HG02840 (cell line): ENCODE results near the gene TOP2B.

Experiments used
- ATAC-seq: cut with Tn5 transposase; IDR thresholded peaks from one replicate; pipeline ENCODE4 v1.9.1; 2021; ENCODE audit warnings: mild to moderate bottlenecking, moderate library complexity, moderate number of reproducible peaks; ENCODE audit not compliant: unreplicated experiment, low FRiP score

Gene TOP2B

GRCh38 chr3:25631989-25632388, 32.7 kb downstream of the TOP2B start:
- no peak for ATAC-seq

- no peak for ATAC-seq
These were observed 43.6 kb downstream of the TOP2B start for GRCh38 chr3:25621087-25621486.

GRCh38 chr3:25620493-25620892, 44.2 kb downstream of the TOP2B start:
- ATAC-seq, result no peak

DNA sequence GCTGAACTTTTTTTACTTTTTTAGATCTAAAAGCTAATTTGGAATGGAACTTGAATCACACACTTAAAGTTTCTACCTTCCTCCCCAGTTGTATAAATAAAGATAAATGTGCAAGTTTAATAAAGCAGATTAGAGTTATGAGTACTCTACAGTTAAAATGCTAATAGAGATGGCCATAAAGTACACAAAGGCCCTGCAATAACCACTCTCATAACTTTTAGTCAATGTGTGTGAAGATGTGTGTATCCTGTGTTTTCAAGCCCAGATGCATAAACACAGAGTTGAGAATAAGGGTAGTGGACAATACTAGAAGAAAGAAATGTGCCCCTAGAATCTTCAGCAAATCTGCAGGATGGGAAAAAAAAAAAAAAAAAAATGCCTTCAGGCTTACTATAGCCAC, 45.3 kb downstream of the TOP2B start:
- ATAC-seq, result no peak

DNA sequence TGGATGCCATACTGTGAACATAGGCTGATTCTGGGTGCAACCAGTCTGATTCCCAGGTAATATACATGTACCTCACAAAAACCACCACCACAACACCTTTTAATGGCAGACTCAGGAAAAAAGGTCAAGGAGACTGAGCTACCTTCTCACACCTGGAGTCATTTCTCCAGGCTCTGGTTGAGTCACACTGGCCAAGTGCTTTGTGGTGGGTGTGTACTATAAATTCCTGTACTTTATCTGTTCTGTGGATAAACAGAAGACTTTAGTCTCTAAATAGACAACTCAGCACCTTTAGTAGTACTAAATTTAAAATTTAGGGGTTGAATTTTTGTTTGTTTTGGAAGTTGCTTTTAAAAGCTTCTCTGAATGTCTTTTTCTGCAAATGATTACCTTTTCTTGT, 46.7 kb downstream of the TOP2B start:
- no peak for ATAC-seq

DNA sequence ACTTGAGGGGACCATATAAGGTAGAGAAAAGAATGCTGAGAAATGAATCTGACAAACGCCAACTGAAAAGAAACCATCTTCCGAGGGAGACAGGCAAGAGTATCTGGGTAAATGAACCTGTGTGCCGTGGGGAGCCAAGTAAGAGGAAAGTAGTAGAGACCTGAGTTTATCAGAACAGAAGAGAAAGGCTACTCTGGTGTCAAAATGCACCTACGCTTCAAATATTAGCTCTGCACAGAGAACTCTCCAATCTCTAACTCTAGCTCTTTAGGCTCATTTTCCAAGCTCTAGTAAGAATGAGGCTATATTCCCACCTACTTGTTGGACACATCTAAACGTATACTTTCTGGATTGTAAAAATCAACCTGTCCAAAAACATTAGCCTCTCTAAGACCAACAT, 53.5 kb downstream of the TOP2B start:
- no peak for ATAC-seq

- no peak for ATAC-seq
These were observed 53.9 kb downstream of the TOP2B start for GRCh38 chr3:25610779-25611178.

- no peak for ATAC-seq
These were observed 54.5 kb downstream of the TOP2B start for GRCh38 chr3:25610167-25610566.

- ATAC-seq, result no peak
These were observed 60.5 kb downstream of the TOP2B start for GRCh38 chr3:25604107-25604805.

GRCh38 chr3:25603703-25604102, 61.0 kb downstream of the TOP2B start:
- ATAC-seq, result no peak

DNA sequence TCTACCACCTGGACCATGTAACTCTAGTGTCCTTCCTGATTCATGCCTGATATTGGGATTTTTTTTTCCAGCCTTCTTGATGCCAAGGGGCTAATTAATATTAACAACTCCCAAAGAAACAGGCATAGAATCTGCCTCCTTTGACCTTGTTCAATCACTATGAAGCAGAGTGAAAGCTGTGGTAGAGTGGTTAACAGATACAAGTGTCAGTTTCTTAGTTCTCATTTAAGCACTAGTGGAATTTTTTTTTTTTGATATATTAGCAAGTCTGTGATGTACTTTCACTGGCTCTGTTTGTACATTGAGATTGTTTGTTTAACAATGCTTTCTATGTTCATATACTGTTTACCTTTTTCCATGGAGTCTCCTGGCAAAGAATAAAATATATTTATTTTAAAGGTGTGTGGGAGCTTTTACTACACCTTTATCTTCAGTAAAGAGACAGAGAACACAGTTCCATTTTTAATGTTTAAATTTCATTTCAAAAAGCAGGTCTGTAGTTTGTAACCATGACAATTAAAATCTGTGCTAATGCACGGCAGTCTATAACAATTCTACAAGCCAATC, 67.1 kb downstream of the TOP2B start:
- no peak for ATAC-seq

DNA sequence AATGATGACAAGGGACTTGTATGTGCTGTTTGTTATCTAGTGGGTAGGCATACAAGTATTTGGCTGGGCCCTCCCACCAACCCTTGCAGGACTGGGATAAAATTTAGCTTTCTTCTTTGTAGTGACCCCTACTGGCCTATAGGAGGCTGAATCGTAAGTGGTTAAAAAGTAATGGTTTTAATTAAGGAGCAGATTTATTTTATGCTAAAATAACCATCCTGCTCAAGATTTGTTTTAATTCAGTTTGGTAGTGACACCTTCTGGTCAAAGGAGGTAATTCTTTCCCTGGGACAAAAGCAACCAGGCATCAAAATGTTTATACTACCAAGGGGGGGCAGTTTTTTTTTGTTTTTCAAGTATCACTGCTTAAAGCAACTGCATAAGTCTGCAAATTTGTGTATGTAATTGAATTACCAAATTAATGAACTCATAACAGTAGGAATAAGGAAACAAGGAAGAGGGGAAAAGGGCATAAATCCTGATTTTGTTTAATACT, 70.7 kb downstream of the TOP2B start:
- no peak for ATAC-seq

GRCh38 chr3:25593001-25593400, 71.7 kb downstream of the TOP2B start:
- ATAC-seq, result no peak

DNA sequence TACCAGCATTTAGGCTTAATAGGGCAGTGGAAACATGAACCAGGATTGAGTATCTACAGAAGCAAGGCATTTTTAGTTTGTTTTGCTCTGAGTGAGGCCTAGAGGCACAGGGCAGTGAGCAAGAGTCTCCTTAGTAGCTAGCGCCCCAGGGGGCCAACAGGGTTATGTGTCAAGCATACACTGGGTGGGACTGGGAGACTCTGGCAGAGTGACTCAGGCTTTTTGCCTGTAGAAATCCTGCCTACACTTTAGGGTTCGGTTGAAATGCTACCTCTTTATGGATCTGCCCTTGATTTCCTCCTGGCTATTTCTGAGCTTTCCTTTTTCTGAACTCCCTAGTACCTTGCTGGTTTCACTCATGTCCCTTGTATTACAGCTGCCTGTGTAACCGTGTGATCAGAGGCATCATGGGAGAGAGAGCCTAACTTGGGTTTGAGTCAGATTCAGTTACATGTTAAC, 72.2 kb downstream of the TOP2B start:
- ATAC-seq, result no peak

DNA sequence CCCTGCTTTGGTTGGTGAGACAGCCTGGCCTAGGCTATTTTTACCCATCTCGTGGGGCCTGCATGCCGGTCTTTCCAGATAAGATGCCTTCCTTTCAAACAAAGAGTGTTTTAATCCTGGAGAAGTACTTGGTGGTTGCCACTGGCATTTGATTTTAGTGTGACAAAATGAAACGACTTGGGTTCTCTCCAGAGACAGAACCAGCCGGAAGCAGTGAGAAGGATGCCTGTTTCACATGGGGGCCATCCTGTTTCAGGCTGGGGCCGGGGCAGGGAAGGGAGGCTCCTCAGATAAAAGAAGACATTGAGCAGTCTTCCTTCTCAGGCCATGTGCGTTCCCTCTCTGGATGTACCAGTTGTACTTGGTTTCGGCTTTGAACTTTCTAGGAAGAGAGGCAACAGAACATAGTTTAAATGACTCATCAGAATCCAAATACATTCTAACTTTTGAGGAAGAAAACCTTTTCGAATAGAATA, 74.9 kb downstream of the TOP2B start:
- no peak for ATAC-seq

DNA sequence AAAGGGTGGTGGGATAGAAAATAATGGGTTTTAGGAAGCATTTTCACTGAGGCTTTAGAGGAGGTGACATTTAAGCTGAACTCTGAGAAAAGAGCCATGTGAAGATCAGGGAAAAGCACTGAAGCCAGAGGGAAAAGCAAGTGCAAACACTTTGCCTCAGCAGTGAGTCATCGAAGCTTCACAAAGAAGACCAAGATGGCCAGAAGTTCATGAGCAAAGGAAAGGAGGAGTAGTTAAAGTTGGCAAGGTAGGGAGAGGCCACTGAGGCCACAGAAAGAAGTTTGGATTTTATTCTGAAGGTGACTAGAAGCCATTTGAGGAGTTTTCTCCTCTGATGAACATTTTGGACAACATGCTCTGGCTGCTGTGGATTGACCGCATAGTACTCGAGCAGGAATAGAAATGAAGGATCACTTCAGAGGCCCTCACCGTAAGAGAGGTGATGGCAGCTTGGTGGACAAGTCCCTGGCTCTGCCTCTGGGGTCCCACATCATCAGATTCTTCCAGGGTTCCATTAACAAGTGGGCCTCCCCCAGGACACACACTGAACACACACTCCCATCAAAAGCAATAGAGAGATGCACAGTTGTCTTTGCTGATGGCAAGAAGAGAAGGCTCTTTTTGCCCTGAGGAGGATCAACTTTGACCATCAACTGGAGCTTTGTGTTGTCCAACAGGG, 75.5 kb downstream of the TOP2B start:
- ATAC-seq, result no peak

DNA sequence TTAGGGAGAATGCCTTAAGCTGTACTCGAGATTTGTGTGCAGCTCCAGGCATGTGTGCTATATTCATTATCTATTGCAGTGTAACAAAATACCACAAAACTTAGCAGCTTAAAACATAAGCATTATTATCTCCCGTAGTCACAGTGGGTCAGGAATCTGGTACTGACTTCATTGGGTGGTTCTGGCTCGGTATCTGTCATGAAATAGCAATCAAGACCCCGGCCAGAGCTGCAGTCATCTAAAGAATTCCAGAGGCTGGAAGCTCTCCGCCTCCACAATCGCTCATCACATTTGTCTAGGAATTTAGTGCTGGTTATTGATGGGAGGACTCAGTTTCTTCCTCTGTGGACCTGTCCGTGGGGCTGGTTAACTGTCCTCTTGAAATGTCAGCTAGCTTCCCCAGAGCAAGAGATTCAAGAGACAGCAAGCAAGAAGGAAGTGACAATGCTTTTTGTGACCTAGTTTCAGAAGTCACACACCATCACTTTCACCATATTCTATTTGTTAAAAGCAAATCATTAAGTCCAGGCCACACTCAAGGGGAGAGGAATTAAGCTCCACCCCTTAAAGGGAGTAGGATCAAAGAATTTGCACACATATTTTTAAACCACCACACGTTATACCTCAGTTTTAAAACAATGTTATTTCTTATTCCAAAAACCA, 76.1 kb downstream of the TOP2B start:
- no peak for ATAC-seq

- ATAC-seq, result no peak
These were observed 76.7 kb downstream of the TOP2B start for GRCh38 chr3:25587975-25588374.

DNA sequence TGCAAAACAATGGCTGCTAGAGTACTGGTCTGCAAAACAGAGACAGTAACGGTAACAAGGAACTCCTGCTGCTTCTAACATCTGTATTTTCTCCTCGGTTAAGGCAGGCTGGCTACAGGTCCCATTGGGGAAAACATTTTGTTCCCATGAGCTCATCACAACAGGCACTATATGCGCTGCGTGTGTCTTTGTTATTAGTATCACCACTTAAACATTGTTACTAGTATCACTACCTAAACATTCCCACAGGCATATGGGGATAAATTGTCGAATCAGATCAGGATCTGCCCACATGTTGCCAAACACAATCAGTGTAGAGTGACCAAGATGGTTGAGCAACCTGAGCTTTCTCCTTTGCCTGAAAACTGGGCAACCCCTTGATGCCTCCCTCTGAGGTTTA, 77.2 kb downstream of the TOP2B start:
- no peak for ATAC-seq

- ATAC-seq, result no peak
These were observed 77.6 kb downstream of the TOP2B start for GRCh38 chr3:25587094-25587493.

- ATAC-seq, result no peak
These were observed 78.2 kb downstream of the TOP2B start for GRCh38 chr3:25586553-25586952.
